ENCODE measurements around the gene SGO2. TPM values are rescaled to one million over a fixed set of nuclear protein-coding genes. Genes with fewer than 3 reads are reported as not detected.

SGO2 gene, protein sequence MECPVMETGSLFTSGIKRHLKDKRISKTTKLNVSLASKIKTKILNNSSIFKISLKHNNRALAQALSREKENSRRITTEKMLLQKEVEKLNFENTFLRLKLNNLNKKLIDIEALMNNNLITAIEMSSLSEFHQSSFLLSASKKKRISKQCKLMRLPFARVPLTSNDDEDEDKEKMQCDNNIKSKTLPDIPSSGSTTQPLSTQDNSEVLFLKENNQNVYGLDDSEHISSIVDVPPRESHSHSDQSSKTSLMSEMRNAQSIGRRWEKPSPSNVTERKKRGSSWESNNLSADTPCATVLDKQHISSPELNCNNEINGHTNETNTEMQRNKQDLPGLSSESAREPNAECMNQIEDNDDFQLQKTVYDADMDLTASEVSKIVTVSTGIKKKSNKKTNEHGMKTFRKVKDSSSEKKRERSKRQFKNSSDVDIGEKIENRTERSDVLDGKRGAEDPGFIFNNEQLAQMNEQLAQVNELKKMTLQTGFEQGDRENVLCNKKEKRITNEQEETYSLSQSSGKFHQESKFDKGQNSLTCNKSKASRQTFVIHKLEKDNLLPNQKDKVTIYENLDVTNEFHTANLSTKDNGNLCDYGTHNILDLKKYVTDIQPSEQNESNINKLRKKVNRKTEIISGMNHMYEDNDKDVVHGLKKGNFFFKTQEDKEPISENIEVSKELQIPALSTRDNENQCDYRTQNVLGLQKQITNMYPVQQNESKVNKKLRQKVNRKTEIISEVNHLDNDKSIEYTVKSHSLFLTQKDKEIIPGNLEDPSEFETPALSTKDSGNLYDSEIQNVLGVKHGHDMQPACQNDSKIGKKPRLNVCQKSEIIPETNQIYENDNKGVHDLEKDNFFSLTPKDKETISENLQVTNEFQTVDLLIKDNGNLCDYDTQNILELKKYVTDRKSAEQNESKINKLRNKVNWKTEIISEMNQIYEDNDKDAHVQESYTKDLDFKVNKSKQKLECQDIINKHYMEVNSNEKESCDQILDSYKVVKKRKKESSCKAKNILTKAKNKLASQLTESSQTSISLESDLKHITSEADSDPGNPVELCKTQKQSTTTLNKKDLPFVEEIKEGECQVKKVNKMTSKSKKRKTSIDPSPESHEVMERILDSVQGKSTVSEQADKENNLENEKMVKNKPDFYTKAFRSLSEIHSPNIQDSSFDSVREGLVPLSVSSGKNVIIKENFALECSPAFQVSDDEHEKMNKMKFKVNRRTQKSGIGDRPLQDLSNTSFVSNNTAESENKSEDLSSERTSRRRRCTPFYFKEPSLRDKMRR
- 49.7 TPM for polyA plus RNA-seq (2013, experiment 1 of 2)
- 50.8 TPM for polyA plus RNA-seq (2013, experiment 2 of 2)

DNA sequence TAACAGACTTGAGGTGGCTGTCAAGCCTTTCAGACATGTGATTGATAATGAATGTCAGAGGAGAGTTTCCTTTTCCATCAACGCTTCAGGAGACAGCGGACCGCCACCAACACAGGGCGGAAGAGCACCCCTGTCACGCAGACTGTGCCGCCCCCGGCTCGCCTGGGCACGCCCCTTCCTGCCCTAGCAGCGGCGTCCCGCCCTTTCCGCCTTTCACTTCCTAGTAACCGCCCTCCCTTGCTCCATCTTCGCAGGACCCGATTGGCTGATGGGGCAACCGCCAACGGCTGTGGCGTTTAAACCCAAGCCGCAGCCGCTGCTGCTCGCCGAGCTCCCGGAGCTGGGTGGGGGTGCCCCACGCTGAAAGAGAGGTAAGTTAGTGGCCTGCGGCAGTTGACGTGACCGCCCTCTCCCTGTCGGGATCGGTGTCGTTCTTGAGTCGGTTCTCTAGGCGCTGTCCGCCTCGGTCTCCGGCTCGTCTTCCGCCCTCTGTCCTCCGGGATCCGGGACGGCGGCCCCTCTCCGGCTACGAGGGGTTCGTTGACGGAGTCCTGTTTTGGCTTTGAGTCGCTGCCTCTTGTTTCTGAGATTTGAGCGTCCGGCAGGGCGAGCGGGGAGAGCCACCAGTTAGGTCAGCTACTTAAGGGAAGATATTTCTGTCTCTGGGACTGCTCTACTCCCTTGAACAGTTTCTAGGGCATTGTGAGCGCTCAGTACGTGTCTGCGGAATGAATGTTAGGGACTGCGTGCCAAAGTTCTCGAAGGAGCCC lies at the start of gene SGO2:
SGO2 (plus strand) TSS at position 326 of the 770 bp plus-strand sequence. CDS start 6,769 bp downstream, outside the sequence.
- no peak within 1 kb of the TSS for H2BK15ac ChIP-seq (ENCODE audit: low read length)
- no peak within 1 kb of the TSS for H4K91ac ChIP-seq (ENCODE audit: low read depth, low read length, poor library complexity)
- H2BK120ac ChIP-seq (ENCODE audit: low read depth, low read length): no peak within 1 kb of the TSS
- no peak within 1 kb of the TSS for H3K23ac ChIP-seq (ENCODE audit: low read depth, low read length, poor library complexity)
- no CpG with 5 or more reads among the region's 56 CpGs for WGBS, 2 donors (ENCODE audit: extremely low coverage in 2 of 2, insufficient read length in 2 of 2, insufficient replicate concordance in 1 of 2)
- H4K8ac ChIP-seq (ENCODE audit: low read depth, low read length): no peak within 1 kb of the TSS
- no peak within 1 kb of the TSS for H3K4ac ChIP-seq (ENCODE audit: low read length)
- peak within 1 kb of the TSS; percentile 91 for H2AFZ ChIP-seq (ENCODE audit: low read length)
- H3K79me1 ChIP-seq (ENCODE audit: low read depth, low read length): peaks cover 1% of the 10 kb centered on the region
- H3K4me1 ChIP-seq (ENCODE audit: control insufficient read depth in 2 of 2, insufficient read depth in 1 of 2, low read depth in 1 of 2, low read length in 2 of 2): peaks cover 4 to 12% of the 10 kb centered on the region in 2 donors
- H3K36me3 ChIP-seq (replicated peaks in 1 of 2; ENCODE audit: control insufficient read depth in 2 of 2, insufficient read depth in 2 of 2, low read length in 2 of 2): no peaks in the 10 kb centered on the region
- no peak within 1 kb of the TSS for H3K14ac ChIP-seq (ENCODE audit: low read length)
- peak; percentile 85 for DNase-seq (ENCODE audit: low spot score)
- peaks cover 0 to 30% (median 4%) of the 10 kb centered on the region in 3 experiments for H3K27me3 ChIP-seq (ENCODE audit: control insufficient read depth in 3 of 3, insufficient read depth in 3 of 3, low read depth in 1 of 3, low read length in 3 of 3)
- no peak within 1 kb of the TSS for H2AK5ac ChIP-seq (ENCODE audit: low read depth, low read length)
- peak within 1 kb of the TSS; percentile 84 for H3K9ac ChIP-seq (ENCODE audit: low read depth, low read length, poor library complexity)
- H3K9me3 ChIP-seq (replicated peaks in 1 of 2; ENCODE audit: control insufficient read depth in 2 of 2, insufficient read depth in 1 of 2, low read depth in 1 of 2, low read length in 2 of 2): no peaks in the 10 kb centered on the region
- peak within 1 kb of the TSS; percentile 90 for H3K18ac ChIP-seq (ENCODE audit: low read length)
- peak within 1 kb of the TSS; percentile 44 for H3K27ac ChIP-seq (replicated peaks; ENCODE audit: low read length)
- H3K4me3 ChIP-seq (ENCODE audit: low read length in 2 of 2): peak within 1 kb of the TSS; percentile 69 to 96
- H2BK12ac ChIP-seq (ENCODE audit: low read length): no peak within 1 kb of the TSS
- peak within 1 kb of the TSS; percentile 71 for H3K4me2 ChIP-seq (ENCODE audit: insufficient read depth, low read length, poor library complexity, severe bottlenecking)
- H2BK5ac ChIP-seq (ENCODE audit: low read length): no peak within 1 kb of the TSS

DNA sequence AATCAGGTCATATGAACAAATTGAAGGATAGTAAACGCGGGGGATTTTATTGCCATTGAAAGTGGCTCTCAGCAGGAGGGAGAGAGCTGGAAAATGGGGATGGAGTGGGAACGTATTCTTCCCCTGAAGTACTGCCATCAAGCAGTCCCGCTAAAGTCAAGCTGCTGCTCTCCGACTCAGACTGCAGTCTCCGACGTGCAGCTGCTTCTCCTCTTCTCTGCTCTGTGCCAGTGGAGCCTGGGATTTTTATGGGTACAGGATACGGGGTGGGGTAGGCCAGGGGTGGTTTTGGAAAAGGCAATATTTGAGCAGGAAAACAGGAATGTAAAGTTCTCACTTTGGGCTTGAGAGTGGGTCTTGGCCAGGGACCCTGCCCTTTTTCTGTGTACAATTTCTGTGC lies 49.2 kb upstream of the SGO2 start:
- H3K18ac ChIP-seq (ENCODE audit: low read length): no peak overlapping the region
- H4K8ac ChIP-seq (ENCODE audit: low read depth, low read length): no peak overlapping the region
- WGBS, 2 donors (ENCODE audit: extremely low coverage in 2 of 2, insufficient read length in 2 of 2, insufficient replicate concordance in 1 of 2): no CpG with 5 or more reads among the region's 8 CpGs
- H3K79me1 ChIP-seq (ENCODE audit: low read depth, low read length): no peaks in the 10 kb centered on the region
- H3K27ac ChIP-seq (replicated peaks; ENCODE audit: low read length): no peak overlapping the region
- H2BK120ac ChIP-seq (ENCODE audit: low read depth, low read length): no peak overlapping the region
- no peak overlapping the region for H3K9ac ChIP-seq (ENCODE audit: low read depth, low read length, poor library complexity)
- no peak overlapping the region for H3K23ac ChIP-seq (ENCODE audit: low read depth, low read length, poor library complexity)
- H3K4ac ChIP-seq (ENCODE audit: low read length): no peak overlapping the region
- peaks cover 7 to 8% of the 10 kb centered on the region in 2 donors for H3K4me1 ChIP-seq (ENCODE audit: control insufficient read depth in 2 of 2, insufficient read depth in 1 of 2, low read depth in 1 of 2, low read length in 2 of 2)
- H3K9me3 ChIP-seq (replicated peaks in 1 of 2; ENCODE audit: control insufficient read depth in 2 of 2, insufficient read depth in 1 of 2, low read depth in 1 of 2, low read length in 2 of 2): no peaks in the 10 kb centered on the region
- no peak for DNase-seq (ENCODE audit: low spot score)
- no peak overlapping the region for H2BK15ac ChIP-seq (ENCODE audit: low read length)
- H3K14ac ChIP-seq (ENCODE audit: low read length): no peak overlapping the region
- H4K91ac ChIP-seq (ENCODE audit: low read depth, low read length, poor library complexity): no peak overlapping the region
- no peaks in the 10 kb centered on the region for H3K27me3 ChIP-seq (ENCODE audit: control insufficient read depth in 3 of 3, insufficient read depth in 3 of 3, low read depth in 1 of 3, low read length in 3 of 3)
- peaks cover 0 to 73% of the 10 kb centered on the region in 2 donors for H3K36me3 ChIP-seq (replicated peaks in 1 of 2; ENCODE audit: control insufficient read depth in 2 of 2, insufficient read depth in 2 of 2, low read length in 2 of 2)
- no peak overlapping the region for H2AFZ ChIP-seq (ENCODE audit: low read length)
- H3K4me2 ChIP-seq (ENCODE audit: insufficient read depth, low read length, poor library complexity, severe bottlenecking): no peak overlapping the region
- no peak overlapping the region for H2AK5ac ChIP-seq (ENCODE audit: low read depth, low read length)
- no peak overlapping the region for H2BK5ac ChIP-seq (ENCODE audit: low read length)
- H3K4me3 ChIP-seq (ENCODE audit: low read length in 2 of 2): no peak overlapping the region
- no peak overlapping the region for H2BK12ac ChIP-seq (ENCODE audit: low read length)

DNA sequence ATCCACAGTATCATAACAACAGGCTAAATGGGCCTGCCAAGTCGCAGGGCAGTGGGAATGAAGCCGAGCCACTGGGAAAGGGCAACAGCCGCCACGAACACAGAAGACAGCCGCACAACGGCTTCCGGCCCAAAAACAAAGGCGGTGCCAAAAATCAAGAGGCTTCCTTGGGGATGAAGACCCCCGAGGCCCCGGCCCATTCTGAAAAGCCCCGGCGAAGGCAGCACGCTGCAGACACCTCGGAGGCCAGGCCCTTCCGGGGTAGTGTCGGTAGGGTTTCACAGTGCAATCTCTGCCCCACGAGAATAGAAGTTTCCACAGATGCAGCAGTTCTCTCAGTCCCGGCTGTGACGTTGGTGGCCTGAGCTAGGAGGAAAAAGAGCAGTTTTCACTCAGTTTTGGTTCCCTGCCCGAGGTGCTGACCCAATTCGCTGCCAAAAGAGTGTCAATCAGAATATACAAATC lies 48.3 kb upstream of the SGO2 start:
- no peak overlapping the region for H2BK5ac ChIP-seq (ENCODE audit: low read length)
- H3K27me3 ChIP-seq (ENCODE audit: control insufficient read depth in 3 of 3, insufficient read depth in 3 of 3, low read depth in 1 of 3, low read length in 3 of 3): no peaks in the 10 kb centered on the region
- peaks cover 7 to 8% of the 10 kb centered on the region in 2 donors for H3K4me1 ChIP-seq (ENCODE audit: control insufficient read depth in 2 of 2, insufficient read depth in 1 of 2, low read depth in 1 of 2, low read length in 2 of 2)
- H2BK12ac ChIP-seq (ENCODE audit: low read length): no peak overlapping the region
- peak overlapping the region in 1 of 2 donors; percentile 60 for H3K4me3 ChIP-seq (ENCODE audit: low read length in 2 of 2)
- H3K9ac ChIP-seq (ENCODE audit: low read depth, low read length, poor library complexity): no peak overlapping the region
- no peak overlapping the region for H4K91ac ChIP-seq (ENCODE audit: low read depth, low read length, poor library complexity)
- no peak overlapping the region for H3K27ac ChIP-seq (replicated peaks; ENCODE audit: low read length)
- no peak overlapping the region for H2BK15ac ChIP-seq (ENCODE audit: low read length)
- H3K79me1 ChIP-seq (ENCODE audit: low read depth, low read length): no peaks in the 10 kb centered on the region
- no peak overlapping the region for H3K23ac ChIP-seq (ENCODE audit: low read depth, low read length, poor library complexity)
- H3K4ac ChIP-seq (ENCODE audit: low read length): no peak overlapping the region
- no peak overlapping the region for H3K14ac ChIP-seq (ENCODE audit: low read length)
- H3K18ac ChIP-seq (ENCODE audit: low read length): no peak overlapping the region
- WGBS, 2 donors (ENCODE audit: extremely low coverage in 2 of 2, insufficient read length in 2 of 2, insufficient replicate concordance in 1 of 2): no CpG with 5 or more reads among the region's 21 CpGs
- H2BK120ac ChIP-seq (ENCODE audit: low read depth, low read length): no peak overlapping the region
- H3K9me3 ChIP-seq (replicated peaks in 1 of 2; ENCODE audit: control insufficient read depth in 2 of 2, insufficient read depth in 1 of 2, low read depth in 1 of 2, low read length in 2 of 2): no peaks in the 10 kb centered on the region
- no peak overlapping the region for H2AK5ac ChIP-seq (ENCODE audit: low read depth, low read length)
- H3K36me3 ChIP-seq (replicated peaks in 1 of 2; ENCODE audit: control insufficient read depth in 2 of 2, insufficient read depth in 2 of 2, low read length in 2 of 2): peaks cover 0 to 65% of the 10 kb centered on the region in 2 donors
- no peak overlapping the region for H4K8ac ChIP-seq (ENCODE audit: low read depth, low read length)
- DNase-seq (ENCODE audit: low spot score): no peak
- H2AFZ ChIP-seq (ENCODE audit: low read length): no peak overlapping the region
- no peak overlapping the region for H3K4me2 ChIP-seq (ENCODE audit: insufficient read depth, low read length, poor library complexity, severe bottlenecking)

All from neuronal stem cell (in vitro differentiated cells).